HUES64 (cell line): ENCODE results near the gene TSKU.

Source experiments
- H3K27ac ChIP-seq: 2 replicates; pipeline ENCODE4 v1.7.0; 2013; ENCODE audit warnings: low read depth, low read length, inconsistent platforms
- H3K27me3 ChIP-seq: 2 replicates; pipeline ENCODE4 v1.6.1; 2013; ENCODE audit warnings: mild to moderate bottlenecking, low read length; ENCODE audit not compliant: insufficient read depth
- H3K36me3 ChIP-seq: 2 replicates; pipeline ENCODE4 v1.6.1; 2013; ENCODE audit warnings: mild to moderate bottlenecking, low read length; ENCODE audit not compliant: insufficient read depth
- H3K4me1 ChIP-seq: 2 replicates; pipeline ENCODE4 v1.6.1; 2013; ENCODE audit warnings: mild to moderate bottlenecking, low read length, moderate library complexity; ENCODE audit not compliant: insufficient read depth
- H3K4me3 ChIP-seq: 2 replicates; pipeline ENCODE4 v1.5.1; 2013; ENCODE audit warnings: mild to moderate bottlenecking, low read length, moderate library complexity
- H3K9ac ChIP-seq: 2 replicates; pipeline ENCODE4 v1.6.1; 2013; ENCODE audit warnings: mild to moderate bottlenecking, low read depth, low read length
- H3K9me3 ChIP-seq: 2 replicates; pipeline ENCODE4 v1.6.1; 2013; ENCODE audit warnings: low read depth, low read length; ENCODE audit not compliant: insufficient read depth
- whole genome bisulfite sequencing: fragments of 150-250, 120-280 bp; methylation state at CpG from one replicate; pipeline ENCODE4 v1.1.7; 2013; ENCODE audit warnings: missing lambda C conversion rate; 5-methylcytosine and 5-hydroxymethylcytosine counted together

Gene TSKU

GRCh38 chr11:76798671-76799065, 15.5 kb downstream of the TSKU start:
- Histone ChIP-seq H3K9ac (peak overlapping the region; percentile 33; the same call in 1 of the 2 replicates), H3K27me3 (no peaks in the 10 kb centered on the region), H3K27ac (no peak overlapping the region), H3K4me1 (peaks cover 20% of the 10 kb centered on the region), H3K4me3 (peak overlapping the region; percentile 42), H3K36me3 (peaks cover 13% of the 10 kb centered on the region), H3K9me3 (no peaks in the 10 kb centered on the region)
- WGBS = 57% methylated on average over 7 of the region's 9 CpGs

- Histone ChIP-seq H3K4me3 (peak overlapping the region; percentile 42), H3K27ac (no peak overlapping the region), H3K9me3 (no peaks in the 10 kb centered on the region), H3K4me1 (peaks cover 14% of the 10 kb centered on the region), H3K36me3 (peaks cover 13% of the 10 kb centered on the region), H3K27me3 (no peaks in the 10 kb centered on the region), H3K9ac (peak overlapping the region; percentile 33)
- 11% methylated on average over 47 of the region's 47 CpGs for WGBS
Observed at GRCh38 chr11:76799066-76799804, 16.1 kb downstream of the TSKU start.

- peaks cover 11% of the 10 kb centered on the region; the same call in 1 of the 2 replicates for H3K4me1 ChIP-seq
- 92% methylated on average over 8 of the region's 9 CpGs for WGBS
- no peak overlapping the region for H3K4me3 ChIP-seq
- no peak overlapping the region for H3K27ac ChIP-seq
- no peaks in the 10 kb centered on the region for H3K9me3 ChIP-seq
- H3K36me3 ChIP-seq = peaks cover 12% of the 10 kb centered on the region
- H3K27me3 ChIP-seq = no peaks in the 10 kb centered on the region
- no peak overlapping the region for H3K9ac ChIP-seq
Observed at GRCh38 chr11:76800466-76801200, 17.5 kb downstream of the TSKU start.

GRCh38 chr11:76801225-76801624, 18.1 kb downstream of the TSKU start:
- Histone ChIP-seq H3K27me3 (no peaks in the 10 kb centered on the region), H3K27ac (no peak overlapping the region), H3K4me3 (no peak overlapping the region), H3K4me1 (peaks cover 11% of the 10 kb centered on the region; the same call in 1 of the 2 replicates), H3K9ac (no peak overlapping the region), H3K9me3 (no peaks in the 10 kb centered on the region), H3K36me3 (peaks cover 6% of the 10 kb centered on the region)
- WGBS = 65% methylated on average over 2 of the region's 2 CpGs

GRCh38 chr11:76801736-76802135, 18.6 kb downstream of the TSKU start:
- 0 out of 2 replicates have a peak, but pooled peaks cover under 1% of the 10 kb centered on the region for H3K36me3 ChIP-seq
- no peaks in the 10 kb centered on the region for H3K27me3 ChIP-seq

GRCh38 chr11:76802151-76802550, 19.0 kb downstream of the TSKU start:
- Histone ChIP-seq H3K9me3 (no peaks in the 10 kb centered on the region), H3K4me3 (no peak overlapping the region), H3K27me3 (no peaks in the 10 kb centered on the region), H3K27ac (no peak overlapping the region), H3K4me1 (peaks cover 13% of the 10 kb centered on the region), H3K9ac (no peak overlapping the region), H3K36me3 (no peaks in the 10 kb centered on the region)
- WGBS = 97% methylated on average over 2 of the region's 3 CpGs

More at GRCh38 chr11:76801736-76802135, 18.6 kb downstream of the TSKU start:
- Histone ChIP-seq H3K4me1 (peaks cover 11% of the 10 kb centered on the region; the same call in 1 of the 2 replicates), H3K9ac (no peak overlapping the region), H3K4me3 (no peak overlapping the region), H3K27ac (no peak overlapping the region), H3K9me3 (no peaks in the 10 kb centered on the region)
- 96% methylated on average over 2 of the region's 2 CpGs for WGBS

GRCh38 chr11:76802621-76803020, 19.5 kb downstream of the TSKU start:
- H3K9ac ChIP-seq = no peak overlapping the region
- H3K9me3 ChIP-seq = no peaks in the 10 kb centered on the region
- H3K27me3 ChIP-seq = no peaks in the 10 kb centered on the region
- peaks cover 14% of the 10 kb centered on the region for H3K4me1 ChIP-seq
- no peak overlapping the region for H3K4me3 ChIP-seq
- no peak overlapping the region for H3K27ac ChIP-seq
- no peaks in the 10 kb centered on the region for H3K36me3 ChIP-seq
- WGBS = 61% methylated on average over 4 of the region's 4 CpGs

- H3K4me3 ChIP-seq = no peak overlapping the region
- no peak overlapping the region for H3K9ac ChIP-seq
- H3K27me3 ChIP-seq = no peaks in the 10 kb centered on the region
- no peak overlapping the region for H3K27ac ChIP-seq
- peaks cover 14% of the 10 kb centered on the region for H3K4me1 ChIP-seq
- no peaks in the 10 kb centered on the region for H3K9me3 ChIP-seq
- 76% methylated on average over 2 of the region's 3 CpGs for WGBS
- no peaks in the 10 kb centered on the region for H3K36me3 ChIP-seq
Observed at GRCh38 chr11:76803023-76803422, 19.9 kb downstream of the TSKU start.

- Histone ChIP-seq H3K27ac (no peak overlapping the region), H3K36me3 (no peaks in the 10 kb centered on the region)
- 91% methylated on average over 7 of the region's 10 CpGs for WGBS
Observed at GRCh38 chr11:76803811-76804600, 20.9 kb downstream of the TSKU start.

GRCh38 chr11:76805206-76805913, 22.2 kb downstream of the TSKU start:
- no peaks in the 10 kb centered on the region for H3K9me3 ChIP-seq
- H3K4me3 ChIP-seq = no peak overlapping the region
- H3K9ac ChIP-seq = no peak overlapping the region
- no peaks in the 10 kb centered on the region for H3K27me3 ChIP-seq
- H3K36me3 ChIP-seq = no peaks in the 10 kb centered on the region
- peaks cover 14% of the 10 kb centered on the region for H3K4me1 ChIP-seq
- no peak overlapping the region for H3K27ac ChIP-seq
- WGBS = 85% methylated on average over 8 of the region's 8 CpGs

More at GRCh38 chr11:76803811-76804600, 20.9 kb downstream of the TSKU start:
- Histone ChIP-seq H3K9me3 (no peaks in the 10 kb centered on the region), H3K9ac (no peak overlapping the region), H3K27me3 (no peaks in the 10 kb centered on the region), H3K4me1 (peaks cover 14% of the 10 kb centered on the region), H3K4me3 (no peak overlapping the region)
